Measurements from ENCODE around the gene IRF9.
A peak's percentile ranks its signal among the peaks of the same experiment; 100 is the strongest.

IRF9 gene

GRCh38 chr14:24178399-24179178, 17.5 kb downstream of the IRF9 start:
- no peak for DNase-seq

DNA sequence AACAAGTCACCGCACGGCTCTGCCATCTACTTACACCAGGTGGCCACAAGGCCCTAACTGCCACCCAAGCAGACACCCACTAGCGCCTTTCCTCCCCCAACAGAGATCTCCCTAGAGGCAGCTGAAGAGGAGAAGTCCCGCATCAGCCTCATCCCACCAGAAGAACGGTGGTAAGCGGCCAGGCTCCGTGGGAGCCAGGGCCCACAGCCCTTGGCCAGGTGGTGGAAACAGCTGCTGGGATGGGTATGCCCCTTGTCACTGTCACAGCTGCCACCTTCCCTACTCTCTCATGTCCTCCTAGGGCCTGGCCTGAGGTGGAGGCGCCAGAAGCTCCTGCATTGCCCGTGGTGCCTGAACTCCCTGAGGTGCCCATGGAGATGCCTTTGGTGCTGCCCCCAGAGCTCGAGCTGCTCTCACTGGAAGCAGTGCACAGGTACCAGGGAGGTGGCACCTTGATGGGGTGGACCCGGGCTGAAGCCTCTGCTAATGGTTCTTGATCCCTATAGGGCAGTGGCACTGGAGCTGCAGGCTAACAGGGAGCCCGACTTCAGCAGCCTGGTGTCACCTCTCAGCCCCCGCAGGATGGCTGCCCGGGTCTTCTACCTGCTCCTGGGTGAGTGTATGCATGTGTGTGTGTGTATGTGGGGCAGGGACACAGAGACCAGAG, 18.4 kb downstream of the IRF9 start:
- no peak for DNase-seq

DNA sequence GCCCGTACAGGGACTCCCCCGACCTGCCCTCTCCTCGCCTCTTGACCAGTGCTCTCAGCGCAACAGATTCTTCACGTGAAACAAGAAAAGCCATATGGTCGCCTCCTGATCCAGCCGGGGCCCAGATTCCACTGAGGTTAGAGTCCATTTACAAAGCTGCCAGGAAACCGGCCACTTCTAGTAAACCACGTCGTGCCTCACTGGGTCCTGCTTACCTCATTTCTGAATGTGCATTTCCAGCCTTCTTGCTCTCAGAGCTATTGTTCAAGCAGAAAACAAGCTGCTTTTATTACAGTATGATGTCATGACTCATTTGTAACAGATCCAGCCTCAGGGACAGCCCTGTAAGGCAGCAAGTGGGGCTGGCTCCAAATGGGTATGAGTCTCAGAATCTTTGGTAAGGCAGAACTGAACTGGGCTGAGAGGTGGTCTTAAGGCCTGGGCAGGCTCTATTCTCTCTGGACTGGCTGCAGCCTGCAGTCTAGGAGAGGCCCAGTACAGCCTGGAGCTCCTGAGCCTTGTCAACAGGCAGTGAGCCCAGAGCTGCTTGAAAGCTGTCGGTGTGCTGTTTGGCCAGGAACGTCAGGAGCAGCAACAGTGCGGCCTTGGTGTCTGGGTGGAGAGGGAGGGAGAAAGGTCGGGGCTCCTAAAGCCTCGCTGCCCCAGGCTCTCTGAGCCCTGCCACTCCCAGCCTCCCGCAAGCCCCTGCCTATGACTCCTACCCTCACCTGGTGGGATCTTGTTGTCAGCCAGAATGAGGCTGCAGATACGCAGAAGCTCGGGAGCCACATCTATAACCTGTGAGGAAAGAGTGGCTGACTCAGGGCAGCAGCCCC, 19.1 kb downstream of the IRF9 start:
- no peak for DNase-seq

DNA sequence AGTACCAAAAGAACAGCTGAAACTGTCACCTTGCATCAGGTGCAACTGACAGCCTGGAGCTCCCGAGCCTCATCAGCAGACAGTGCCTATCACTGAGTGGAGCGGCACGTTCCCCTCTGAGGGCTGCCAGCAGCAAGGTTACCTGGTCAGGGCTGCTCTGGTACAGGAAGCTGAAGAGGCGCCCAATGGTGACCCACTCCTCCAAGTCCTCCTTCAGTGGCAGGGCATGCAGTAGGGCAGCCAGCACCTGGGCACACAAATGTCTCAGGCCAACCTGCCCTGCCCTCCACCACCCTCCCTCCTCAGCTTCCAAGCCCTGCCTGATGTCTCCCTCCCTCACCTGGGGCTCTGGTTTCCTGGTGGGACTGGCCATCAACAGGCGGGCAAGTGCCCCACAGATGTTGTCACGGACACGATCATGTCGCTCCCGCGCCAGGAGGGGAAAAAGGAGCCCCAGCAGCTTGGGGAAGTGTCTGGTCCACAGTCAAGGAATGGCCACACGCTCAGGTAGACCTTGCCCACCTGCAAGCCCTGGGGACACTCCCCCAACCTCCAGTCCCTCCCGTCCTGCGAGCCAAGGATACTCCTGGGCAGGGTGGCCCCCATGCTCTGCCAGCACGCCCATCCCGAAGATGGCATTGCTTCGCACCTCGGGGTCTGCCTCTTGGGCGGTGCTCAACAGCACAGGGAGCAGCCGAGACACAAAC, 20.5 kb downstream of the IRF9 start:
- DNase-seq = no peak

DNA sequence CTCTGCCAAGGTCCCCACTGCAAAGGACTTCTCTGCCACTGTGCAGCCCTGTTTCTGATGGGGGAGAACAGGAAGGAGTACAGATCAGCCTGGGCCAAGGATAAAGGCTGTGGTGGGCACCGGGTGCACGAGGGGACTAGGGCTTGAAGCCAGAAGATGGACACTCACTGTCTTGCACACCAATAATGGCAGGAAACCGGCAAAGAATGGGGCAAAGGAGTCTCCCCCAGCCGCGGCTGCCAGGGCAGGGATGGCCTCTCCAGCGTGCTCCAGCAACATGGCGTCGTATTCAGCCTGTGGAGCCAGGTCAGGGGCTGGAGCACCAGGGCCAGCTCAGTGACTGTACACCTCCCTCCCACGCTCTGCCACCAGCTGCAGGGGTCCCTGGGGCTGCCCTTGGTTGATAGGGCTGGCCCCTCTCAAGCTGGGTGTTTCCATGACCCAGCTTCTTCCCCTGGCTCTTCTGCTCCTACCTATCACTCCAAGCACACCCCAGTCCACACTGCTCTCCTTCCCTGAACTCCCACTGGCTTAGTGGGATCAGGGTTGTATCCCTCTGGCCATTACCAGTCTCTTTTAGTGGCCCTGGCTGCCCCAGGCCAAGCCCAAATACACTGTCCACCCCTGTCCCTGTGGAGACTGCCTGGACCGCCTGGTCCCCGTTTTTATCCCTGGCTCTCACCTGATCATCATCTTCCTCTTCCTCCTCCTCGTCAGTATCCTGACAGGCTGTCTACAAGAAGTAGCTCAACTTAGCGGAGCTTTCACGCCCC, 21.2 kb downstream of the IRF9 start:
- no peak for DNase-seq

DNA sequence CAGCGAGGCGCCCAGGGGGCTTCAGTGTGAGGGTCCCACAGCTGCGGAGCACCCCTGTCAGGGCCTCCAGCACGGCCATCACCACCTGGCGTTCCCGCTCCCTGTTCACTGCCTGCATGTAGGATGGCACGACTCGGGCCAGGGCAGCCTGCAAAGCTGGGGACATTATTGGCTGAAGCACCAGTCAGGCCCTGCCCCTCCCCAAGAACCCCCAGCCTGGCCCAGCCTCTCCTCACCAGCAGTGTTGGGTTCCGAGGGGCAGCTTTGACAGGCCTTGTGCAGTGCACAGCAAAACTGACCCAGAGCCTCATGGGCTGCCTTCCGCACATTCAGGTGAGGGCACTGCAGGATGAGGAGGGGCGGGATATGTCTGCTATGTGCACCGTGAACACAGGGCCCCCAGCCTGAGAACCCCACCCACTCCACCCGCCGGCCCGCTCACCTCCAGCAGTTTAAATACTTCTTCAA, 22.0 kb downstream of the IRF9 start:
- no peak for DNase-seq

DNA sequence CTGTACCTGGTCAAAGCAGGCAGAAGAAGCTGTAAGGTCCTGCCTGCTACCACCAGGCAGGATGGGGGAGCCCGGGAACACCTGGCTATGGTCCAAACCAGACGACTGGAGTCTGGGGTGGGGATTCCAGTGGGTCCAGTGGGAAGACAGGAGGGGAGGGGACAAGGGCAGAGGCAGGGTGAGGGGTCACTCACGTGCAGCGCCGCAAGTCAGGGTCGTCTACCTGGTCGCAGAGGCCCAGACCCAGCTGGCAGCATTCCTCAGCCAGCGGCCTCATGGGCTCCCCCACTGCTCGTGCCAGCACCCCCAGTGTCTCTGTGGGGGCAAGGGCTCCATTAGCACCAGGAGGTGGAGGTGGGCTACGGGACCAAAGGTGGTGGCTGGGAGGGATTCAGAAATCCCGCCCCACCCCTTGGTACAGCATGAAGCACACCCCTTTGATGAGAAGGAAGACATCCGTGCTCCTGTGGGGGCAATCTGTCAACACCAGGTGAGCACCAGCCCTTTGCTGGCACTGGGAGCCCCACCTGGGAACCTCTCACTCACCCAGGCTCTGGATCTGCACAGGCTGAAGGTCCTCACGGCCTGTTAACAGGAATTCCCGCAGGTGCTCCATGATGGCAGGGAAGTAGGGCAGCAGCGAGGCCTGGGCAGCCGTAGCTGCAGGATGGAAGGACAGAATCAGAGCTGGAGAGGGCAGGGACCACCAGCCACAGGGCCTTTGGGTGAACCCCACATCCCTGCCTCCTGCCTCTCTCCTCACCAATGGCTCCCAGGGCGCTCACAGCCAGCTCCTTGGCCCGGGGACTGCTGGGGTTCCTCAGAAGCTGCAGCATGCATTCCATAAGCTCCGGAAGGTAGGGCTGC, 23.3 kb downstream of the IRF9 start:
- DNase-seq = no peak

- DNase-seq = no peak
Observed at GRCh38 chr14:24185026-24185425, 24.0 kb downstream of the IRF9 start.

DNA sequence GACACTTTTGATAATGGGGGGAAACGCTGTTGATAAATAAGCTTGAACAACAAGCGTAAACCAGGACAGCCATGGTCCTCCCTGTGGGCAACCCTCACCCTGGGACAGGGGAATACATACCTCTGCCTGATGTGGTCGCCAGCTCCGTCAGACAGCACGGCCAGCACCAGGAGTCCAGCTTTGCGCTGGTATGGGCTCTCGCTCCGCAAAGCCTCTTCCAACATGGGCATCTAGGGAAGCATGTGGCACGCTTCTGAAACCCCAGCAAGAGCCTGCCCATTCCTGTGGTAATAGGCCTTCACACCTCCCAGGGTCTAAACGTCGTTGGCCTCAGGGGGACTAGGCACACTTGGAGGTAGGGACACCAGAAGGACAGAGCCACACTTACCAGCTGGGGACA, 24.7 kb downstream of the IRF9 start:
- DNase-seq = no peak

- no peak for DNase-seq
Observed at GRCh38 chr14:24186831-24187538, 25.9 kb downstream of the IRF9 start.

GRCh38 chr14:24187539-24187915, 26.5 kb downstream of the IRF9 start:
- DNase-seq = no peak

- peak; percentile 87 for DNase-seq
Observed at GRCh38 chr14:24188251-24189058, 27.4 kb downstream of the IRF9 start, which contains the start of gene IPO4. Gene IPO4, minus strand, starts transcription at chr14:24188816. Its CDS starts 29 bp downstream, at chr14:24188787.

- DNase-seq = no peak
Observed at GRCh38 chr14:24189059-24189375, 28.0 kb downstream of the IRF9 start.

- DNase-seq = no peak
Observed at GRCh38 chr14:24189460-24189859, 28.4 kb downstream of the IRF9 start.

GRCh38 chr14:24190416-24190815, 29.4 kb downstream of the IRF9 start:
- DNase-seq = no peak

GRCh38 chr14:24192933-24193332, 31.9 kb downstream of the IRF9 start:
- no peak for DNase-seq

GRCh38 chr14:24194186-24194872, 33.3 kb downstream of the IRF9 start:
- DNase-seq = no peak

DNA sequence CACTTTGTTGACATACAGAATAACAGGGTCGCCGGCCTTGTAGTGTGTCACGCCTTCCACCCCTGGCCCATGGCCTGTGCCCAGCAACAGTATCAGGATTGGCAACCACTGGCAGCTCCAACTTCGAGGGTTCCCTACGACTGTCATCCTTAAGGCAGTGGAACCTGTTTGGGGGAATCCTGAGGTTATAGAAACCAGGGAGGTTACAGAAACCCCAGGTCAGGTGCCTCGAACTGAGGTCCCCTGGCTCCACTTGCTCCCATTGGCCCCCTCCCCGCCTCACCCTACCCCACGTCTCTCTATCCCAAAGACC, 33.8 kb downstream of the IRF9 start:
- no peak for DNase-seq

Measured in activated CD4-positive, CD25-positive, alpha-beta regulatory T cell treated with anti-CD3 and anti-CD28 coated beads, Interleukin-2, amount 50 U/mL, for 72 hours (primary cell).